D721Med (cell line): Measurements from ENCODE around the gene TGIF2LY.
"Not testable (repeated sequence)": the region's sequence is repeated elsewhere in the genome, so short reads cannot be mapped to it uniquely, and the experiment has no call there.

Experiments used
- DNase-seq: peaks from one replicate; pipeline ENCODE4 v3.0.0; 2011; ENCODE audit warnings: low spot score; ENCODE audit not compliant: insufficient read length
- FAIRE-seq: peaks from 2 replicates; lab custom pipeline; 2011; peaks lifted over from hg19 to GRCh38; lab: Jason Lieb, UNC

TGIF2LY gene

GRCh38 chrY:3578767-3579166 lies at the start of gene TGIF2LY:
Gene TGIF2LY (plus strand): TSS chrY:3579067. CDS start chrY:3579245, 178 bp downstream.
- not testable (repeated sequence) for DNase-seq, FAIRE-seq
